Skin of body (tissue), 2 donors: ENCODE data around the gene TNFSF8. TPM values are rescaled to one million over a fixed set of nuclear protein-coding genes. Genes with fewer than 3 reads are reported as not detected.
A peak's percentile ranks its signal among the peaks of the same experiment; 100 is the strongest.

ENCODE experiments used
- DNase-seq: peaks from one replicate; lab custom pipeline; 2025; lab: John Stamatoyannopoulos, UW
- total RNA-seq: library from RNA; depleted of rRNA; stranded (reverse); fragments of >200 nt; gene quantifications from one replicate; pipeline ENCODE4 v1.2.3, GENCODE V29; 2014

TNFSF8 gene
- total RNA-seq, 1 donor from 2014 or later: 1.6 TPM

GRCh38 chr9:114906922-114907571 is 23.3 kb downstream of the TNFSF8 start:
- DNase-seq: peak; percentile 10

GRCh38 chr9:114905170-114905940 is 25.0 kb downstream of the TNFSF8 start:
- DNase-seq: no peak

- no peak for DNase-seq
Measured at GRCh38 chr9:114902786-114903524, 27.4 kb downstream of the TNFSF8 start.

GRCh38 chr9:114900942-114901802 is 29.2 kb downstream of the TNFSF8 start:
- no peak for DNase-seq

- no peak for DNase-seq
Measured at GRCh38 chr9:114899995-114900394, 30.4 kb downstream of the TNFSF8 start.

GRCh38 chr9:114899461-114899860 is 30.9 kb downstream of the TNFSF8 start:
- DNase-seq: no peak

GRCh38 chr9:114898741-114899140 is 31.6 kb downstream of the TNFSF8 start:
- DNase-seq: peak; percentile 23

GRCh38 chr9:114897196-114897595 is 33.2 kb downstream of the TNFSF8 start:
- no peak for DNase-seq

GRCh38 chr9:114896344-114896743 is 34.0 kb downstream of the TNFSF8 start:
- no peak for DNase-seq

GRCh38 chr9:114895521-114895991 is 34.8 kb downstream of the TNFSF8 start:
- DNase-seq: peak; percentile 79

GRCh38 chr9:114894609-114895433 is 35.6 kb downstream of the TNFSF8 start:
- DNase-seq: peak; percentile 88

- no peak for DNase-seq
Measured at GRCh38 chr9:114894206-114894605, 36.2 kb downstream of the TNFSF8 start.

GRCh38 chr9:114893221-114894010 is 37.0 kb downstream of the TNFSF8 start:
- DNase-seq: no peak

GRCh38 chr9:114889802-114890224 is 40.6 kb downstream of the TNFSF8 start:
- no peak for DNase-seq

- DNase-seq: no peak
Measured at GRCh38 chr9:114888607-114889006, 41.8 kb downstream of the TNFSF8 start.

- no peak for DNase-seq
Measured at GRCh38 chr9:114887963-114888362, 42.4 kb downstream of the TNFSF8 start.

- DNase-seq: no peak
Measured at GRCh38 chr9:114884787-114885452, 45.5 kb downstream of the TNFSF8 start.

- DNase-seq: no peak
Measured at GRCh38 chr9:114883709-114884108, 46.7 kb downstream of the TNFSF8 start.

GRCh38 chr9:114880291-114880745 is 50.1 kb downstream of the TNFSF8 start:
- no peak for DNase-seq
